Small intestine (tissue), 7 donors: ENCODE measurements around the gene ELF3. TPM values are rescaled to one million over a fixed set of nuclear protein-coding genes. Genes with fewer than 3 reads are reported as not detected.
"Not testable (repeated sequence)": the region's sequence is repeated elsewhere in the genome, so short reads cannot be mapped to it uniquely, and the experiment has no call there.

Experiments used
- DNase-seq, 2 donors: peaks; one replicate each; pipeline versions ENCODE4 v3.0.0 to v3.0.0-alpha.2; 2013
- FAIRE-seq: peaks from 2 replicates; lab custom pipeline; 2012; peaks lifted over from hg19 to GRCh38; lab: Jason Lieb, UNC
- H3K27ac ChIP-seq, 3 donors: one replicate each; pipeline ENCODE4 v1.5.1; 2013; ENCODE audit warnings: low read length in 2 of 3, mild to moderate bottlenecking in 2 of 3, control low read depth in 1 of 3, inconsistent platforms in 1 of 3, low read depth in 1 of 3, moderate library complexity in 1 of 3
- H3K27me3 ChIP-seq, 3 donors: one replicate each; pipeline ENCODE4 v1.6.1; 2013; ENCODE audit warnings: low read length in 3 of 3, inconsistent platforms in 1 of 3; ENCODE audit not compliant: control insufficient read depth in 3 of 3, insufficient read depth in 3 of 3
- H3K36me3 ChIP-seq, 3 donors: one replicate each; pipeline ENCODE4 v1.6.1; 2013; ENCODE audit warnings: low read length in 3 of 3, inconsistent platforms in 1 of 3, low read depth in 1 of 3, mild to moderate bottlenecking in 1 of 3, moderate library complexity in 1 of 3; ENCODE audit not compliant: control insufficient read depth in 3 of 3, insufficient read depth in 2 of 3
- H3K4me1 ChIP-seq, 3 donors: one replicate each; pipeline ENCODE4 v1.6.1; 2013; ENCODE audit warnings: low read length in 2 of 3, inconsistent platforms in 1 of 3, low read depth in 1 of 3, mild to moderate bottlenecking in 1 of 3, moderate library complexity in 1 of 3; ENCODE audit not compliant: control insufficient read depth in 3 of 3, insufficient read depth in 2 of 3
- H3K4me3 ChIP-seq, 3 donors: one replicate each; pipeline ENCODE4 v1.5.1; 2013; ENCODE audit warnings: low read length in 3 of 3, control low read depth in 1 of 3, inconsistent platforms in 1 of 3, low read depth in 1 of 3, mild to moderate bottlenecking in 1 of 3, moderate library complexity in 1 of 3
- H3K9me3 ChIP-seq, 2 donors: one replicate each; pipeline ENCODE4 v1.6.1; 2013; ENCODE audit warnings: low read depth in 1 of 2, low read length in 1 of 2; ENCODE audit not compliant: control insufficient read depth in 2 of 2, insufficient read depth in 1 of 2
- WGBS, 3 donors: extraction: QIAGEN DNeasy Blood & Tissue Kit; methylation state at CpG; one replicate each; pipeline ENCODE4 v1.1.7; 2013; 5-methylcytosine and 5-hydroxymethylcytosine counted together
- polyA plus RNA-seq, 4 donors: library from polyadenylated mRNA; stranded (reverse) in 3 of 4; unstranded in 1 of 4; fragments of 200-250 nt in 3 of 4; fragments of 120-200 nt in 1 of 4; gene quantifications; one replicate each; pipeline versions ENCODE4 v1.2.1 to v1.2.3, GENCODE V29; 2013
- donor health status: healthy with polysubstance abuse.
- donor health status: control.
- donor health status: control.
- donor health status: Bipolar disorder and iron deficiency.
- donor health status: healthy.

Gene ELF3
- polyA plus RNA-seq, 4 donors = 261 to 708 (median 441) TPM

- DNase-seq, H3K9me3 ChIP-seq, H3K27ac ChIP-seq, FAIRE-seq, H3K36me3 ChIP-seq, H3K4me3 ChIP-seq, H3K27me3 ChIP-seq: not testable (repeated sequence)
- WGBS, 3 donors = 74 to 82% (median 80%) methylated on average over 6 of the region's 6 CpGs
- H3K4me1 ChIP-seq = peaks cover 0 to 16% (median under 1%) of the 10 kb centered on the region in 3 donors
Measured at GRCh38 chr1:202061787-202062186, 51.4 kb downstream of the ELF3 start.

- FAIRE-seq, H3K36me3 ChIP-seq, H3K9me3 ChIP-seq, H3K4me3 ChIP-seq, H3K27ac ChIP-seq, DNase-seq, H3K27me3 ChIP-seq, H3K4me1 ChIP-seq: not testable (repeated sequence)
- WGBS, 3 donors = 87 to 92% (median 92%) methylated on average over 7 of the region's 7 CpGs
Measured at GRCh38 chr1:202062636-202063035, 52.2 kb downstream of the ELF3 start.

- 30 to 55% (median 33%) methylated on average over 1 of the region's 1 CpG for WGBS, 3 donors
- no peaks in the 10 kb centered on the region for H3K9me3 ChIP-seq
- no peak overlapping the region for H3K4me3 ChIP-seq
- H3K27ac ChIP-seq = no peak overlapping the region
- peaks cover 0 to 2% (median 0%) of the 10 kb centered on the region in 3 donors for H3K27me3 ChIP-seq
- no peaks in the 10 kb centered on the region for H3K36me3 ChIP-seq
- DNase-seq = no peak
- H3K4me1 ChIP-seq = peaks cover 0 to 7% (median 0%) of the 10 kb centered on the region in 3 donors
- no peak for FAIRE-seq
Measured at GRCh38 chr1:202063093-202063492, 52.7 kb downstream of the ELF3 start.

GRCh38 chr1:202064889-202065312, 54.5 kb downstream of the ELF3 start:
- not testable (repeated sequence) for H3K27me3 ChIP-seq, H3K9me3 ChIP-seq, H3K27ac ChIP-seq, H3K4me3 ChIP-seq, FAIRE-seq, DNase-seq, H3K36me3 ChIP-seq, H3K4me1 ChIP-seq
- 87 to 95% (median 87%) methylated on average over 10 of the region's 10 CpGs for WGBS, 3 donors

Other genes starting within 250 kb of the ELF3 start
- 10 to 100 TPM in 2 of 4 donors, 1 to 10 TPM in 2; 7.0 to 26.0 (median 12.3) TPM for gene IPO9, start 181.4 kb upstream of the ELF3 start, polyA plus RNA-seq
- 1 to 10 TPM in 3 of 4 donors, under 1 TPM in 1; 0.45 to 7.9 (median 4.2) TPM for gene SHISA4, start 121.7 kb upstream of the ELF3 start, polyA plus RNA-seq
- 10 to 100 TPM in 1 of 4 donors, 1 to 10 TPM in 3; 1.1 to 39.6 (median 4.3) TPM for gene LMOD1, start 64.0 kb upstream of the ELF3 start, polyA plus RNA-seq
- 10 to 100 TPM; 34.8 to 58.3 (median 45.5) TPM for gene TIMM17A, start 55.1 kb upstream of the ELF3 start, polyA plus RNA-seq
- gene RNPEP, start 27.9 kb upstream of the ELF3 start, polyA plus RNA-seq = 100 to 1,000 TPM in 2 of 4 donors, 10 to 100 TPM in 2; 61.8 to 183 (median 90.4) TPM
- gene GPR37L1, start 112.3 kb downstream of the ELF3 start, polyA plus RNA-seq = under 1 TPM in 3 of 4 donors, not detected in 1; 0.10 to 0.37 (median 0.22) TPM
- 10 to 100 TPM; 17.4 to 23.5 (median 22.6) TPM for gene ARL8A, start 134.2 kb downstream of the ELF3 start, polyA plus RNA-seq
- gene PTPN7, start 150.0 kb downstream of the ELF3 start, polyA plus RNA-seq = 1 to 10 TPM; 1.9 to 8.9 (median 2.8) TPM
- gene LGR6, start 183.2 kb downstream of the ELF3 start, polyA plus RNA-seq = 1 to 10 TPM in 1 of 4 donors, under 1 TPM in 2, not detected in 1; 0.27 to 1.0 (median 0.28) TPM